T-helper 1 cell treated with Interleukin-12 subunit alpha and Interleukin-12 subunit beta and Interleukin-4 antibody, amounts not matched to agents 30 μg/mL and 1 μg/mL, for 36 hours (primary cell): Measurements from ENCODE around the gene MED27.

ENCODE experiments used
- H3K27ac Mint-ChIP-seq: one replicate; pipeline ENCODE4 v1.8.0; 2021; ENCODE audit warnings: mild to moderate bottlenecking, mixed read lengths
- H3K27me3 Mint-ChIP-seq: one replicate; pipeline ENCODE4 v1.8.0; 2021; ENCODE audit warnings: low read depth, mixed read lengths
- H3K36me3 Mint-ChIP-seq: one replicate; pipeline ENCODE4 v1.8.0; 2021; ENCODE audit warnings: low read depth, mixed read lengths
- H3K4me1 Mint-ChIP-seq: one replicate; pipeline ENCODE4 v1.8.0; 2021; ENCODE audit warnings: low read depth, mixed read lengths
- H3K4me3 Mint-ChIP-seq: one replicate; pipeline ENCODE4 v1.8.0; 2021; ENCODE audit warnings: mild to moderate bottlenecking, moderate library complexity, mixed read lengths
- H3K9me3 Mint-ChIP-seq: one replicate; pipeline ENCODE4 v1.8.0; 2021; ENCODE audit warnings: mixed read lengths

Gene MED27

DNA sequence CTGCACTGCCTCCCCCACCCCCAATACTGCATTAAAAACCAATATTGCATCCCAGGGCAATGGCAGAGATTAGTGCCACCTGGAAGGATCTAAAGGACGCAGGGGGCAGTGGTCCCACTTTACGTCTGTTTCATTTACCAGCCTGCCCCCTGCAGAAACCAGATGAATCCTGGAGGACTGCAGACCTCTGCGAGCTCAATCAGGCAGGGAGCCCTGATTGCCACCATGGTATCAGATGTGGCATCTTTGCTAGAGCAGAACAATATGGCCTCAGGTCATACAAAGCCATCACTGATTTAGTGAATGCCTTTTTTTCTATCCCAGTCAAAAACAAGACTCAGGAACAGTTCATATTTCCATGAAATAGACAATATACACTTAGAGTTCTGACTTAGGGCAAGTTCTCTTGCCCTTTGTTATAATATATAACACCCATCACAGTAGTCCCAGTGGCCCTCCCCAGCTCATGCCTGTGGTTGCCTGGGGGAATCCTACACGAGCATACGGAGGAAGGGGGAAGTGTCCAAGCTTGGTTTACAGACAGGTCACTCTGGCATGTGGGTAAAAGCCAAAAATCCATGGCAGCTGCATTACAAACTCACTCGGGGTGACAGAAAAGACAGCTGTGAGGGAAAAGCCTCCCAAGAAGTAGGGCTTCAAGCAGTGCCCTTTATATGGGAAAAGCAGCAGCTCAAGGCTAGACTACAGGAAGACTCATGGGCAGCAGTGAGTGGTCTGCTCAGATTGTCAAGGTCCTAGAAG is 85.1 kb downstream of the MED27 start:
- Mint-ChIP-seq H3K36me3 (peaks cover 8% of the 10 kb centered on the region), H3K27me3 (no peaks in the 10 kb centered on the region), H3K27ac (no peak overlapping the region), H3K4me3 (no peak overlapping the region), H3K4me1 (no peaks in the 10 kb centered on the region), H3K9me3 (no peaks in the 10 kb centered on the region)

- no peak overlapping the region for H3K27ac Mint-ChIP-seq
- peaks cover 8% of the 10 kb centered on the region for H3K36me3 Mint-ChIP-seq
- H3K27me3 Mint-ChIP-seq, result no peaks in the 10 kb centered on the region
- no peaks in the 10 kb centered on the region for H3K4me1 Mint-ChIP-seq
- no peaks in the 10 kb centered on the region for H3K9me3 Mint-ChIP-seq
- H3K4me3 Mint-ChIP-seq, result no peak overlapping the region
Observed at GRCh38 chr9:131992906-131993657, 86.6 kb downstream of the MED27 start.

- Mint-ChIP-seq H3K9me3 (no peaks in the 10 kb centered on the region), H3K27me3 (no peaks in the 10 kb centered on the region), H3K27ac (no peak overlapping the region), H3K4me3 (no peak overlapping the region), H3K36me3 (no peaks in the 10 kb centered on the region), H3K4me1 (no peaks in the 10 kb centered on the region)
Observed at GRCh38 chr9:131987232-131987631, 92.4 kb downstream of the MED27 start.

DNA sequence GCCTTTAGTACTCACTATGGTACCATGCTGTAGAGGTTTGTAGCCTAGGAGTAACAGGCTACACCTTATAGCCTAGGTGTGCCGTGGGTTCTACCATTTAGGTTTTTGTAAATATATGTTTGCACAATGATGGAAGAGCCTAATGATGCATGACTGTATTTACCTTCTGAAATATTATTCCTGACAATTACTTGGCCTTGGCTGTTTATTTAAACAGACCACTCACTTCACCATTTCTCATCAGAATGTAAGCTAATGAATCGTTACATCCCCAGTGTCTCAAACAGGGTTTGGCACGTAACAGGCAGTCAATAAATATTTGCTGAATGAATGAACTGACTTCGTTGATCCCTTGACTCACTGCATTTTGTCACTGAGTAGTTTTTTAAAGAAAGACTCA is 93.1 kb downstream of the MED27 start:
- no peaks in the 10 kb centered on the region for H3K4me1 Mint-ChIP-seq
- H3K27me3 Mint-ChIP-seq, result no peaks in the 10 kb centered on the region
- H3K27ac Mint-ChIP-seq, result no peak overlapping the region
- no peaks in the 10 kb centered on the region for H3K36me3 Mint-ChIP-seq
- no peaks in the 10 kb centered on the region for H3K9me3 Mint-ChIP-seq
- H3K4me3 Mint-ChIP-seq, result no peak overlapping the region

DNA sequence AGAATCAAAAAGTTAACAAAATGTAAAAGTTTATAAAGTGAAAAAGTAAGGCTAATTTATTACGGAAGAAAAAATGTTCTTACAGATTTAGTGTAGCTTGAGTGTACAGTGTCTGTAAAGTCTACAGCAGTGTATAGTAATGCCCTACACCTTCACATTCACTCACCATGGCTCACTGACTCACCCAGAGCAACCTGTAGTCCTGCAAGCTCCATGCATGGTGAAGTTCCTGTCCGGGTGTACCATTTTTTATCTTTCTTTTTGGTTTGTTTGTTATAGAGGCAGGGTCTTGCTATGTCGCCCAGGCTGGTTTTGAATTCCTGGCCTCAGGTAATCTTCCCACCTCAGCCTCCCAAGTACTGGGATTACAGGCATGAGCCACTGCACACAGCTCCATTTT is 93.6 kb downstream of the MED27 start:
- Mint-ChIP-seq H3K4me3 (no peak overlapping the region), H3K27me3 (no peaks in the 10 kb centered on the region), H3K27ac (no peak overlapping the region), H3K4me1 (no peaks in the 10 kb centered on the region), H3K36me3 (no peaks in the 10 kb centered on the region), H3K9me3 (no peaks in the 10 kb centered on the region)

- no peaks in the 10 kb centered on the region for H3K27me3 Mint-ChIP-seq
- H3K9me3 Mint-ChIP-seq, result no peaks in the 10 kb centered on the region
- H3K36me3 Mint-ChIP-seq, result no peaks in the 10 kb centered on the region
- no peak overlapping the region for H3K4me3 Mint-ChIP-seq
- H3K4me1 Mint-ChIP-seq, result no peaks in the 10 kb centered on the region
- no peak overlapping the region for H3K27ac Mint-ChIP-seq
Observed at GRCh38 chr9:131984564-131984963, 95.1 kb downstream of the MED27 start.

- Mint-ChIP-seq H3K27me3 (no peaks in the 10 kb centered on the region), H3K4me1 (no peaks in the 10 kb centered on the region), H3K4me3 (no peak overlapping the region), H3K36me3 (peaks cover 2% of the 10 kb centered on the region), H3K9me3 (no peaks in the 10 kb centered on the region), H3K27ac (no peak overlapping the region)
Observed at GRCh38 chr9:131982671-131983239, 96.9 kb downstream of the MED27 start.

- H3K4me1 Mint-ChIP-seq, result no peaks in the 10 kb centered on the region
- no peaks in the 10 kb centered on the region for H3K27me3 Mint-ChIP-seq
- H3K36me3 Mint-ChIP-seq, result peaks cover 2% of the 10 kb centered on the region
- H3K27ac Mint-ChIP-seq, result no peak overlapping the region
- H3K4me3 Mint-ChIP-seq, result no peak overlapping the region
- no peaks in the 10 kb centered on the region for H3K9me3 Mint-ChIP-seq
Observed at GRCh38 chr9:131982102-131982501, 97.6 kb downstream of the MED27 start.

DNA sequence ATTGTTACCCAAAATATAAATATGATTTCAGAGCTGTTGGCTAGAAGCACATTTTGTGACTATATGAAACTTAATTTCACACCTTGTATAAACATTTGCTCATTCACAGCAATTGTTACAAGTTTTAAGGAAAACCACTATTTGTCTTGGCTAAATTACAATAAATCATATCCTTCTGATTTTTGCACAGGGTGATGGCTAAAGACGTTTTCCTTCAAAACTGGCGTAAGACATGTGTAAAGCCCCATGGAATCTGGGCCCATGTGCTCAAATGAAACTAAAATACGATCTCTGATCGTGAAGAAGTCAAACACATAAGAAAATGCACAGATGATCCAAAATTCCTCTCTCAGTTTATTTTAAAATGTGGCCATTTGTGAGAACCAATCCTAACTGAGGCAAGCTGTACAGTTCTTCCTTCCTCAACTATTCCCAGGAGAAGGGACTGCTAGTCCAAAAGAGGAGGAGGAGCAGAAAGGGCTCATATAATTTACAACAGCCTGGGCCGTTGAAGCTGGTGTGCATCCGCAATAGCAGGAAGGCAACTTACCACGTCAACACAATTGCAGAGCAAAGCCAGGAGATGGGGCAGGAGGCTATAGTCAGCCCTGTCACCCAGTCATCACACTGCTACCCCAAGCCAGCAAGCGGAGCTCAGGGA is 98.4 kb downstream of the MED27 start:
- Mint-ChIP-seq H3K27me3 (no peaks in the 10 kb centered on the region), H3K4me1 (no peaks in the 10 kb centered on the region), H3K36me3 (peaks cover 2% of the 10 kb centered on the region), H3K4me3 (no peak overlapping the region), H3K9me3 (no peaks in the 10 kb centered on the region), H3K27ac (no peak overlapping the region)

- no peak overlapping the region for H3K4me3 Mint-ChIP-seq
- no peaks in the 10 kb centered on the region for H3K9me3 Mint-ChIP-seq
- H3K4me1 Mint-ChIP-seq, result no peaks in the 10 kb centered on the region
- peaks cover 2% of the 10 kb centered on the region for H3K36me3 Mint-ChIP-seq
- H3K27ac Mint-ChIP-seq, result no peak overlapping the region
- no peaks in the 10 kb centered on the region for H3K27me3 Mint-ChIP-seq
Observed at GRCh38 chr9:131980267-131981016, 99.2 kb downstream of the MED27 start.

DNA sequence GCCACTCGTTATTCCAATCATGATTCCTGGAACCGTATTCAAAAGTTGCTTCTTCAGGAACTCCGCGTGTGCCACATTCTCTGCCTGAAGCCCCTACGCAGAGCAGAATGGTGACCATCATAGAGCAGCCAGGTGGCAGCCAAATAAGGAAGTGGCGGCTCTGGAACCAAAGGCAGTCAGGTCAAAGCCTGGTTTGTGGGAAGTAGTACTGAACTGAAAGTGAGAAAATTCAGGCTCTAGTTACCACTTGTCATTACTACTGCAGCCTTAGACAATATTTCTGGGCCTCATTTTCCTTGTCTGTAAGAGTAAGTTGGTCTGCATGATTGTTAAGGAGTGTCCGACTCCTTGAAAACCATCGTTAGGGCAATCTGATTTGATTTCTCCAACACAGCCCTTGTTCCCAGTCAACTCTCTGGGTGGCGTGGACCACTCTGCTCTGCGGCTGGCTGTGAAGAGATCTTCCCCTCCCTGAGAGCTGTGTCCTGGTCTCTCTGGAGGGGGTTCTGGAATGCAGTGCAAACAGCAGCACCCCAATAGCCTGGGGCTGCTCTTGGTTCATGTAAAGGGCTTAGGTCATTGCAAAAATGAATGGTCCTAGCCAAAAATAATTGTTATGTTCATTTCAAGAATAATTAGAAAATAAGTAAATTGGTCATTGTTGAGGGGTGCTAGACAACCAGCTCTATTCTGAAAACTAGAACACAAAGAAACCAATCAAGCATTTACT is 102.4 kb downstream of the MED27 start:
- no peak overlapping the region for H3K4me3 Mint-ChIP-seq
- peaks cover 6% of the 10 kb centered on the region for H3K36me3 Mint-ChIP-seq
- no peaks in the 10 kb centered on the region for H3K27me3 Mint-ChIP-seq
- H3K4me1 Mint-ChIP-seq, result no peaks in the 10 kb centered on the region
- H3K27ac Mint-ChIP-seq, result no peak overlapping the region
- no peaks in the 10 kb centered on the region for H3K9me3 Mint-ChIP-seq

GRCh38 chr9:131976157-131977108 is 103.2 kb downstream of the MED27 start:
- H3K4me3 Mint-ChIP-seq, result no peak overlapping the region
- no peaks in the 10 kb centered on the region for H3K27me3 Mint-ChIP-seq
- H3K4me1 Mint-ChIP-seq, result no peaks in the 10 kb centered on the region
- H3K27ac Mint-ChIP-seq, result no peak overlapping the region
- peaks cover 6% of the 10 kb centered on the region for H3K36me3 Mint-ChIP-seq
- H3K9me3 Mint-ChIP-seq, result no peaks in the 10 kb centered on the region

GRCh38 chr9:131972889-131973288 is 106.8 kb downstream of the MED27 start:
- Mint-ChIP-seq H3K9me3 (no peaks in the 10 kb centered on the region), H3K27ac (no peak overlapping the region), H3K4me3 (no peak overlapping the region), H3K27me3 (no peaks in the 10 kb centered on the region), H3K36me3 (peaks cover 4% of the 10 kb centered on the region), H3K4me1 (no peaks in the 10 kb centered on the region)
